Endothelial cell of umbilical vein (primary cell): ENCODE results near the gene SLCO3A1. TPM values are rescaled to one million over a fixed set of nuclear protein-coding genes. Genes with fewer than 3 reads are reported as not detected.

Experiments used
- BruUV-seq: library from RNA; stranded (reverse); fragments of 400-500 nt; replicated peaks from 2 replicates; lab custom pipeline; 2021; lab: Mats Ljungman, UMichigan
- CTCF ChIA-PET: fragments of 300-600, 350-600 bp; sonication (Branson Sonifier 250); formaldehyde crosslinking; loops from one replicate; lab custom pipeline; 2021; ENCODE audit warnings: antibody characterized with exemption, inconsistent platforms; lab: Charles Lee
- POLR2A ChIA-PET: fragments of 300-600, 350-600 bp; sonication (Branson Sonifier 250); formaldehyde crosslinking; loops from one replicate; lab custom pipeline; 2021; ENCODE audit warnings: antibody characterized with exemption, inconsistent platforms; lab: Charles Lee
- DNase-seq: peaks from one replicate; pipeline ENCODE4 v3.0.0-alpha.2; 2011; ENCODE audit warnings: low read depth, low spot score
- FAIRE-seq: peaks from 2 replicates; lab custom pipeline; 2011; peaks lifted over from hg19 to GRCh38; lab: Jason Lieb, UNC
- H2AFZ ChIP-seq: 2 replicates; pipeline ENCODE4 v1.6.0; 2012; ENCODE audit warnings: low read depth, low read length, control low read depth, inconsistent platforms
- H3K27ac ChIP-seq: 2 replicates; pipeline ENCODE4 v1.5.1; 2011; ENCODE audit warnings: low read depth, mild to moderate bottlenecking, control low read depth, low read length, moderate library complexity; ENCODE audit not compliant: insufficient read depth
- H3K27me3 ChIP-seq, 2 experiments: 2 replicates each; pipeline versions ENCODE4 v1.6.0 to v1.6.1; 2011; ENCODE audit warnings: low read length in 2 of 2, mixed read lengths in 1 of 2; ENCODE audit not compliant: control insufficient read depth in 2 of 2, insufficient read depth in 2 of 2
- H3K36me3 ChIP-seq, 2 experiments: 2 replicates in 1 of 2; 3 replicates in 1 of 2; pipeline ENCODE4 v1.5.1; 2011; ENCODE audit warnings: low read length in 2 of 2, mild to moderate bottlenecking in 1 of 2, moderate library complexity in 1 of 2; ENCODE audit not compliant: control insufficient read depth in 2 of 2, insufficient read depth in 2 of 2; ENCODE audit errors: extremely low read depth in 1 of 2
- H3K4me1 ChIP-seq: 3 replicates; pipeline ENCODE4 v1.5.1; 2011; ENCODE audit warnings: mild to moderate bottlenecking, low read length; ENCODE audit not compliant: control insufficient read depth, insufficient read depth; ENCODE audit errors: extremely low read depth
- H3K4me2 ChIP-seq: 2 replicates; pipeline ENCODE4 v1.6.1; 2011; ENCODE audit warnings: low read length, control low read depth, mixed read lengths; ENCODE audit not compliant: insufficient read depth
- H3K4me3 ChIP-seq, 3 experiments: fragments of 200-600 bp in 1 of 3; sonication (generic), shearing (Covaris generic) in 1 of 3; replicated peaks in 1 of 3; 2 replicates each; pipeline ENCODE4 v1.5.1; 2011 to 2016; ENCODE audit warnings: control low read depth in 3 of 3, low read length in 3 of 3, mild to moderate bottlenecking in 2 of 3, inconsistent platforms in 1 of 3, low read depth in 1 of 3, moderate library complexity in 1 of 3; ENCODE audit not compliant: insufficient read depth in 1 of 3
- H3K79me2 ChIP-seq: 2 replicates; pipeline ENCODE4 v1.6.0; 2012; ENCODE audit warnings: low read length, inconsistent platforms; ENCODE audit not compliant: control insufficient read depth, insufficient read depth
- H3K9ac ChIP-seq: replicated peaks from 2 replicates; pipeline ENCODE3; 2011; ENCODE audit warnings: low read length, control low read depth; ENCODE audit not compliant: insufficient read depth; ENCODE audit errors: extremely low read depth
- H3K9me1 ChIP-seq: replicated peaks from 3 replicates; pipeline ENCODE4 v1.6.0; 2011; ENCODE audit warnings: mild to moderate bottlenecking, low read length; ENCODE audit not compliant: control insufficient read depth, insufficient read depth; ENCODE audit errors: extremely low read depth
- H3K9me3 ChIP-seq: replicated peaks from 2 replicates; pipeline ENCODE4 v1.5.1; 2012; ENCODE audit warnings: low read length, inconsistent platforms; ENCODE audit not compliant: control insufficient read depth, insufficient read depth
- H4K20me1 ChIP-seq: replicated peaks from 2 replicates; pipeline ENCODE3; 2011; ENCODE audit warnings: mild to moderate bottlenecking, low read length; ENCODE audit not compliant: control insufficient read depth, insufficient read depth; ENCODE audit errors: extremely low read depth
- CTCF ChIP-seq, 2 donors: IDR thresholded peaks; 1 replicate in 1 of 2; 2 replicates in 1 of 2; pipeline ENCODE4 v1.5.1; 2011; ENCODE audit warnings: low read length in 2 of 2, mild to moderate bottlenecking in 2 of 2, moderate library complexity in 2 of 2, control low read depth in 1 of 2, inconsistent platforms in 1 of 2, low read depth in 1 of 2; ENCODE audit not compliant: insufficient read depth in 1 of 2; ENCODE audit errors: extremely low read depth in 1 of 2
- EZH2 ChIP-seq: IDR thresholded peaks from 2 replicates; pipeline ENCODE4 v1.6.1; 2012; ENCODE audit warnings: borderline replicate concordance, low read depth, mild to moderate bottlenecking, moderate library complexity, low read length, inconsistent platforms; ENCODE audit not compliant: severe bottlenecking
- FOS ChIP-seq: IDR thresholded peaks from 2 replicates; pipeline ENCODE4 v1.6.1; 2011; ENCODE audit warnings: mild to moderate bottlenecking, low read length, moderate library complexity, borderline replicate concordance; ENCODE audit not compliant: insufficient read depth
- GATA2 ChIP-seq: IDR thresholded peaks from 2 replicates; pipeline ENCODE4 v1.7.0; 2011; ENCODE audit warnings: low read depth, mild to moderate bottlenecking, moderate library complexity, mixed read lengths, low read length; ENCODE audit not compliant: insufficient read length, insufficient read depth
- JUN ChIP-seq: IDR thresholded peaks from 2 replicates; pipeline ENCODE4 v1.6.1; 2011; ENCODE audit warnings: borderline replicate concordance, low read depth; ENCODE audit not compliant: insufficient read length, insufficient read depth
- MYC ChIP-seq: IDR thresholded peaks from one replicate; pipeline ENCODE4 v1.6.1; 2011; ENCODE audit warnings: mild to moderate bottlenecking, low read depth, low read length
- POLR2A ChIP-seq: IDR thresholded peaks from 2 replicates; pipeline ENCODE4 v1.6.1; 2012; ENCODE audit warnings: low read depth, mild to moderate bottlenecking, control low read depth, low read length
- POLR2AphosphoS5 ChIP-seq: IDR thresholded peaks from 2 replicates; pipeline ENCODE4 v1.6.1; 2012; ENCODE audit warnings: low read depth, mild to moderate bottlenecking, control low read depth, low read length, moderate library complexity; ENCODE audit not compliant: insufficient read depth
- dilution Hi-C: fragments of 300-500 bp; cut with MboI; formaldehyde crosslinking; loops from one replicate; pipeline ENCODE4 v1.15.0; 2019; ENCODE audit warnings: low sequenced_read_pairs; ENCODE audit not compliant: extremely low pct_ligation_motif_present
- intact Hi-C: fragments of 100-400 bp; cut with micrococcal nuclease; formaldehyde crosslinking; loops from one replicate; pipeline ENCODE4 v1.10.0; 2022
- polyA plus RNA-seq, 4 experiments: library from polyadenylated mRNA; depleted of rRNA in 3 of 4; stranded (reverse) in 3 of 4; unstranded in 1 of 4; fragments of >200 nt; gene quantifications; 2 replicates each; pipeline versions ENCODE4 v1.2.1 to v1.2.3, GENCODE V29; 2011 to 2012; ENCODE audit warnings: missing spikeins in 1 of 4
- total RNA-seq: library from RNA; stranded (reverse); gene quantifications from 2 replicates; pipeline ENCODE4 v1.2.3, GENCODE V29; 2021
- TF ChIP-seq, protein P1 (sequence below): IDR thresholded peaks from 2 replicates; pipeline ENCODE4 v1.6.1; 2011; ENCODE audit not compliant: insufficient read depth, insufficient read length

SLCO3A1 gene
- total and polyA plus RNA-seq, 2 donors (not counting 3 experiments of a cell fraction or from before 2014, with no cell fraction given) = 0.88 to 0.92 TPM

GRCh38 chr15:92157666-92158298, 304.3 kb downstream of the SLCO3A1 start:
- no peak for FAIRE-seq
- no TSS peak for BruUV-seq
- TF ChIP-seq POLR2A = no peak
- TF ChIP-seq, protein P1, sequence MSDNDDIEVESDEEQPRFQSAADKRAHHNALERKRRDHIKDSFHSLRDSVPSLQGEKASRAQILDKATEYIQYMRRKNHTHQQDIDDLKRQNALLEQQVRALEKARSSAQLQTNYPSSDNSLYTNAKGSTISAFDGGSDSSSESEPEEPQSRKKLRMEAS = no peak
- TF ChIP-seq MYC = no peak
- TF ChIP-seq JUN = no peak
- no peak for TF ChIP-seq CTCF (IDR thresholded peaks at IDR 0.05; ENCODE audit: extremely low read depth in 1 of 2, insufficient read depth in 1 of 2, low read depth in 1 of 2, low read length in 2 of 2)
- TF ChIP-seq POLR2AphosphoS5 = no peak
- TF ChIP-seq GATA2 = no peak
- TF ChIP-seq FOS = no peak
- TF ChIP-seq EZH2 = no peak

More at GRCh38 chr15:92157666-92158298, 304.3 kb downstream of the SLCO3A1 start:
- Histone ChIP-seq H3K27me3 (no peaks in the 10 kb centered on the region), H3K4me1 (no peaks in the 10 kb centered on the region), H3K9me3 (no peaks in the 10 kb centered on the region), H4K20me1 (no peaks in the 10 kb centered on the region), H3K9me1 (no peaks in the 10 kb centered on the region), H3K27ac (no peak overlapping the region), H3K79me2 (no peaks in the 10 kb centered on the region), H3K36me3 (no peaks in the 10 kb centered on the region), H3K9ac (no peak overlapping the region), H2AFZ (no peak overlapping the region), H3K4me3 (no peak overlapping the region), H3K4me2 (no peak overlapping the region)
- CTCF ChIA-PET = no interaction called here
- dilution Hi-C loops = no loop called here
- DNase-seq = no peak
- intact Hi-C loops = no loop called here
- POLR2A ChIA-PET = no interaction called here
